Activated T-cell treated with anti-CD3 and anti-CD28 coated beads for 24 hours (primary cell): ENCODE measurements around the gene F5.

Experiments
- DNase-seq: peaks from one replicate; pipeline ENCODE4 v3.0.0-alpha.2; 2020; ENCODE audit warnings: low read depth

The F5 gene

DNA sequence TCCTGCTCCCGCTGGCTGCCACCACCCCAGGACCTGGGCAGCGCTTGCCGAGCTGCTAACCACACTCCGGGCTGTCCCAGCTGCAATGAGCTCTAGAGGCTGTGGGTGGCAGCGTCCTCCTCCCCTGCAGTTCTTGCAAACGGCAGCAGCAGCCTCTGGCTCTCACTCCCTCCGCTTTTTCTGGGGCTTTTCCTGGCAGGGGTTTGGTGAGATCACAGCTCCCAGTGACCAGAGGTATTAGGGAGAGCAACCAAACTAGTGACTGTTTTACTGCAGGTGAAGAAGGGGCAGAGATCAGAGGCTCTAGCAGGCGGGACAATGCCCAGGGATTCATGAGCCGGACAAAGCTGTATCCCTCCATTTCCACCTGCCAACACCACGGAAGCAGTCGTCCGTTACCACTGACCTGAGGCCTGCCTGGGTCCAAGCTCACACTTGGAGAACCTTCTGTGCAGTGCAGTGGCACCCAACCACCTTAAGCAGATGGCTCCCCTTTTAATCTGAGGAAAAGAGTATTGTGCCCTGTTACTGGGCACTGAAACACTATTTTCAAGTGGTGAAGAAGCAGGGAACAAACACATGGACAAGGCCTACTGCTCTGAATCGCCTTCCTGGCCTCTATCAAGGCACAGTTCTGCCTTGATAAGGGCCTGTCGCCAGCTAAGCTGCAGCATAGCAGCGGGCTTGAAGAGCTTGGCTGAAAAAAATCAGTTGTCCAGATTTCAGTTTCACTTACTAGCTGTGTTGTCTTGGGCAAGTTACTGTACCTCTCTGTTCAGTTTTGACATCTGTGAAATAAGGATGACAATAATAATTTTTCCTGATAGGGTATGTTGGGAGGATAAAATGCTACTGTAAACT lies at the start of gene F5:
TSS of gene F5 (minus strand) at position 87 of the 861 bp plus-strand sequence. CDS start 95 bp downstream, outside the sequence.
- DNase-seq: peak; percentile 75

DNA sequence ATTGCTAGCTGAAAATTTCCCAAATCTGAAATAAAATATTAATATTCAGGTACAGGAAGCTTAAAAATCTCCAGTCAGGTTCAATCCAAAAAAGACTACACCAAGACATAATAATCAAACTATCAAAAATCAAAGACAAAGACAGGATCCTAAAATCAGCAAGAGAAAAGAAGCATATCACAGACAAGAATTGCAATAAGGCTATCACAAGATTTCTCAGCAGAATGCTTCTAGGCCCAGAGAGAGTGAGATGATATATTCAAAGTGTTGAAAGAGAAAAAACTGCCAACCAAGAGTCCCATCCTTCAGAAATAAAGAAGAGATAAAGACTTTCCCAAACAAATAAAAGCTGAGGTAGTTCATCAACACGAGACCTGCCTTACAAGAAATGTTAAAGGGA lies 48.6 kb upstream of the F5 start:
- DNase-seq: no peak

GRCh38 chr1:169634145-169634544 lies 47.9 kb upstream of the F5 start:
- DNase-seq: no peak

DNA sequence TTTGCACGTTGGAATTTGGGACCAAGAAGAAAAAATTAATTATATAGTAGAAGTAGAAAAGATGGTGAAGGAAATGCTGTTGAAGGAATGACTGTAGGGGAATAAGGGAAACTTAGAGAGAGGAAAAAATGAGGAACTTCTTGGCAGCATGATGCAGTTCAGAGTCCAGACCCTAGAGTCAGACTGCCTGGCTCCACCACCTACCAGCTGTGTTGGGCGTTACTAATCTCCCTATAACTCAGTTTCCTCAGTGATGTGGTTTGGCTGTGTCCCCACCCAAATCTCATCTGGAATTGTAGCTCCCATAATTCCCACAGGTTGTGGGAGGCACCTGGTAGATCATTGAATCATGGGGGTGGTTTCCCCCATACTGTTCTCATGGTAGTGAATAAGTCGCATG lies 45.0 kb upstream of the F5 start:
- no peak for DNase-seq

GRCh38 chr1:169630006-169630405 lies 43.7 kb upstream of the F5 start, which contains the start of gene SELP:
TSS of gene SELP (minus strand) at chr1:169630124. CDS start at chr1:169630074, 50 bp downstream.
- DNase-seq: no peak

- DNase-seq: no peak
These were observed 38.6 kb upstream of the F5 start for GRCh38 chr1:169624912-169625311.

DNA sequence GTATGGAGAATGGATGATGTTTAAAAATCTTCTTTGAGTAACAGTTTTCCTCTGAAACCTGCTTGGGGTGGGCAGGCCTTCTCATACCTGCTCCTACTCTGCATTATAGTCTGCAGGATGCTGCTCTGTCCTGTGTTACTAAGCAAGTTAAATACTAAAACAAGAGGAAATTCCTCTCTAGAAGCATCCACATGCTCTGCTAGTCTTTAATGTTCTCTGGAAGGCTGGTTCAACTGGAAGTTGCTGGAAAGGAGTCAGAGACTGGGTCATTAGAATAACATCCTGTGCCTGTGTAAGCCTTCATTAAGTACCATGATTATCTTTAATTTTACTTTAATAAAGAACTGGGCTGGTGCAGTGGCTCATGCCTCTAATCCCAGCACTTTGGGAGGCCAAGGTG lies 37.8 kb upstream of the F5 start:
- DNase-seq: no peak

GRCh38 chr1:169623132-169623926 lies 37.0 kb upstream of the F5 start:
- DNase-seq: no peak

DNA sequence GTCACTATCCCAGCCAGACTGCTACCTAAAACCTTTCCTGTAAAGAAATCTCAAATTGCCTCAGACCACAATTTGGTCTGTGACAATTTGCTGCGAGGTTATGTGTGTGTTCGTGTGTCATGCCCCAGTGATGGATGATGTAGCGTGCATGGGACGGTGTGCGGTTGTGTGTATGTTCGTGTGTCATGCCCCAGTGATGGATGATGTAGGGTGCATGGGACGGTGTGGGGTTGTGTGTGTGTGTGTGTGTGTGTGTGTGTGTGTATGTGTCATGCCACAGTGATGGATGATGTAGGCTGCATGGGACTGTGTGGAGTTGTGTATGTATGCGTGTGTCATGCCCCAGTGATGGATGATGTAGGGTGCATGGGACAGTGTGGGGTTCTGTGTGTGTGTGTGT lies 34.3 kb upstream of the F5 start:
- DNase-seq: no peak

GRCh38 chr1:169618367-169618766 lies 32.1 kb upstream of the F5 start:
- DNase-seq: no peak

DNA sequence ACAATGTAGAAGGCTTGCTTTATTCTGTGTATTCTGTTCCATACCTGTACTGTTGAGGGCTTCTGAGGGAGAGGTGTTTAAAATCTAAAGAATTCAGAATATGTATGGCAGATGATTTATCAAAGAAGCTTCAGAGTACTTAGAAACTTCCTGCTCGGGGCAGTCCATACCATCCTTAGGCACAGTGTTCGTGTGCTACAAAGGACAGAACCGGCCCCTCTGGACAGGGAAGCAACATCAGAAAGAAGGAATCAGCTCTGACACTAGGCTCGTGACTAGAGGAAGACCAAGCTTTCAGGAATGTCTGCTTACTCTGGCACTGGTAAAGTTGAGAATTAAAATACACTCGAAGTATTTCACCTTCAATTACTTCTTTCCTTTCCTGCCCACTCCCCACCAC lies 29.5 kb upstream of the F5 start:
- no peak for DNase-seq

DNA sequence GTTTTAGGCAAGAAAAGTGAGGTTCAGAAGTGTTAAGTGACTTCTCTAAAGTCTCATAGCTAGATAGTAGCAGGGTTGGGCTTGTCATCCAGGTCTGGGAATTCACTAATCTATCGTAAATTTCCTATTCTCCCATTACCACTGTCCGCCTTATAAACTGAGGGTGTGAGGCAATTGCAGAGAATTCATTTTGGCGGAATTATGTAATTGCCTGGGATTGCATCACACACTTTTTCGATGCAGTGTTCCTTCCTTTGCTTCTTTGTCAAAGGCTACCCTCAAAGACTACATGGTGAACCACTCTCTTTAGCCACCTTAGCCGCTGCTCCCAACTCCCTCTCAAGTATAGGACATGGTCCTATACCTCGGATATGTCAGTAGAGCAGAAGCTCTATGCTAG lies 24.6 kb upstream of the F5 start:
- no peak for DNase-seq

DNA sequence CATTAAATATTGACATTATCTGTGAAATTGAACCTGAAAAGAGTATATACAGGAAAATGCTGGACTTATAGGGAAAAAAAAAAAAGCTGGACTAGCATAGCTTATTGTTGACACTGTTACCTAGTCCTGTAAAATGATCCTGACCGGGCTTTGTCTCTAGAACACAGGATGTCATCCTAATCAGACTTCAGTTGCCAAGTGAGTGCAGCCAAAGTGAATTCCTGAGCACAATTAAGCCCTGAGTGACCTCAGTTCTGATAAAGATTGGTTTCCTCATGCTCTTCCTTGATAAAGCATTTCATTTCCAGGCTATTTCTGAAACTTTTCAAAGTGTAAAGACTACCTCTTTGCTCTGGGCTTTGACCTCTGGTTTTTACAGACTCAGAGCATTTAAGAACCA lies 23.8 kb upstream of the F5 start:
- DNase-seq: no peak

GRCh38 chr1:169608226-169608625 lies 21.9 kb upstream of the F5 start:
- no peak for DNase-seq

DNA sequence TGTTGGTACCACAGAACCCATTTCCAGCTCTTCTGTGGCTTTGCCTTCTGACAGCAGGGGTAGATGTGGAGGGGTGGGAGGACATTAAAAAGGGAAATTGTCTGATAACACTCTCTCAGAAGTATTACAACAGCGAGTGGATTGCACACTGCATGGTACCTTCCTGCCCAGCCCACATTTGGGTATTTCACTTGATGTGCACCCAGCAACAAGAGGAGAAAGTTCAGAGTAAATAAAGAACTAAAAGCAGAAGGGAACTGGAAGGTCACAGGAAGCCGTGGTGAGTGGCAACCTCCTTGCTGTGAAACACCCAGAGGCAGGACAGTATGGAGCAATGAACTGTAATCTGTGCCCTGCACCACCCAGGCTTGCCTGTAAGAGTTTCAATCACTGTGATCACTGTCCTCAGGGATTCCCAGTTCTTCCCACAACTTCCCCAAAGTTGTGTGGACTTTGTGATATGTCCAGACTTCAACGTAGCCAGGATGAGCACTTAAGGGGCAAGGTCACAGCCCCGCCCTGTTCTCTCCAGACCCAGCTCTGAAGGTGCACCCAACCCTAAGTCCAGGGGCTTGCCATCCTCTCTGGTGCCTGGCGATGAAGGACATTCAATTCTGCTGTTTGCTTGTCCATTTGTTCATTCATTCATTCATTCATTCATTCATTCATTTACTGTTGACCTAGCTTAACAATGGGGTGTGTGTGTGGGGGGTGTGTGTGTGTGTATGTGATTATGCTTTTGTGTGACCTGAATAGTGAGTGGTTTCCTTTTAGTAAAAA lies 18.7 kb upstream of the F5 start:
- no peak for DNase-seq

- no peak for DNase-seq
These were observed 15.0 kb upstream of the F5 start for GRCh38 chr1:169601096-169601881.

- DNase-seq: no peak
These were observed 9.8 kb upstream of the F5 start for GRCh38 chr1:169595764-169596711.

DNA sequence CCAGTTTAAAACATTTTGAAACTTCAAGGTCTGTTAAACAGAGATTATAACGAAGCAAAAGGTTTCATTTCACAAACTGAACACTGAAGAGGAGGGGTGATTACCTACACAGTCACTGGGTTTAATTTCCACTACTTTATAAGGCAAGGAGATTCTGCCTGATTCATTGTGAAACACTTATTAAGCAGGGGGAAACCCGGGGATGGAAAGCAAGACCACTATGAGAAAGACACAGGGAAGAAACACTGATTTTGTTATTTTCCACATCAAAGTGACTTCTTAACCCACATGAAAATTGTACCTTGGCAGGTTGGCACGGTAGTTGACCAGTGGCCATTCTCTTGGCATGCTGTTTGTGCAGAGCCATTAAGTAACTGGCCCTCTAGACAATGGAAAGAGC lies 8.1 kb upstream of the F5 start:
- peak; percentile 30 for DNase-seq

GRCh38 chr1:169590932-169591331 lies 4.7 kb upstream of the F5 start:
- DNase-seq: no peak

DNA sequence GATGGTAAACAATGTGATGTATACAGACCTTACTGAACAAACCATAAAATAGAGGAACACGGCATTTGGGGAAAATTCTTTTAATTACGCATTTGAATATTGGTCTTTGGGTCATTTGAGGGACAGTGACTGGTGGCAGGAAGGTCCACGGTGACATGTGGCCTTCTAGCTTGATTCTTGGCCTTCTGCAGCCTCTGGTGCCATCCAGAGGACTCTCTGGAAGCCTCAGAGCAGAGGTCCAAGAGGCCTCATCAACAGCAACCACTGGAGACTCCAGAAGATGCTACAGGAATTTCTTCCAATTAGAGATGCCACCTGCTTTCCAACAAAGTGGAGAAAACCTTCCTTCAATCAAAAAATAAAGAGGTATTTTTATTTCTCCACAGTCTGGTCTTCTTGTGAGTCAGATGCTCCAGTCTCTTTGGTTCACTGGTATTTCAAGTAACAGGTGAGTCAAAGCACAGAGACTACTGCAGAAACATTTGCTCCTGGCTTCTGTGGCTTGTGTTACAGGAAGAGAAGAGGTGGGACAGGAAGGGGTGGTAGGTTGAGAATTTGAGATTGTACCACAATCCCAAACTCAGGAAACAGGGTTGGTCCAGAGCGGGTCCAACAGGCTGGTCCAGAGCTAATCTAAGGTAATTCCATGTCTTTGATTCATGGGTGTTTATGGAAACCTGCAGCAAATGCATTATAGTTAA lies 2.7 kb upstream of the F5 start:
- DNase-seq: peak; percentile 30
